K562 (cell line): ENCODE data around the gene TMEM243. TPM values are rescaled to one million over a fixed set of nuclear protein-coding genes. Genes with fewer than 3 reads are reported as not detected.

Experiments used
- ATAC-seq: fragments of 200-7000 bp; cut with Tn5 transposase; 3 replicates; pipeline ENCODE4 v1.9.1; 2020; ENCODE audit warnings: moderate library complexity
- BruUV-seq: library from RNA; stranded (reverse); fragments of 400-500 nt; replicated peaks from 2 replicates; lab custom pipeline; 2021; lab: Mats Ljungman, UMichigan
- CTCF ChIA-PET: fragments of 300-600 bp; formaldehyde crosslinking; extraction: SDS; loops from one replicate; lab custom pipeline; 2021; ENCODE audit warnings: low intra/inter-chr PET ratio; lab: Yijun Ruan, JAX
- POLR2A ChIA-PET: fragments of 300-600, 350-650 bp; sonication (Branson Sonifier 250); formaldehyde crosslinking; extraction: SDS; loops from one replicate; lab custom pipeline; 2021; ENCODE audit warnings: antibody characterized with exemption, inconsistent platforms; lab: Yijun Ruan, JAX
- DNase-seq, 4 experiments: peaks; one replicate each; pipeline versions ENCODE4 v3.0.0 to v3.0.0-alpha.2; 2011 to 2018; ENCODE audit warnings: low spot score in 3 of 4, mixed read lengths in 3 of 4; ENCODE audit errors: extremely low read depth in 1 of 4
- FAIRE-seq: peaks from 2 replicates; lab custom pipeline; 2011; peaks lifted over from hg19 to GRCh38; lab: Jason Lieb, UNC
- H2AFZ ChIP-seq: 2 replicates; pipeline ENCODE4 v1.6.0; 2011; ENCODE audit warnings: low read depth, low read length, control low read depth, inconsistent platforms
- H3K27ac ChIP-seq: fragments of 200-600 bp; 3 replicates; pipeline ENCODE4 v1.8.0; 2011; ENCODE audit warnings: low read depth, mild to moderate bottlenecking, control low read depth, inconsistent platforms, low read length, moderate library complexity, mixed read lengths; ENCODE audit errors: extremely low read depth
- H3K27me3 ChIP-seq, 2 experiments: fragments of 300-600 bp in 1 of 2; 2 replicates in 1 of 2; 3 replicates in 1 of 2; pipeline versions ENCODE4 v1.6.0 to v1.8.0; 2011; ENCODE audit warnings: inconsistent platforms in 2 of 2, low read length in 2 of 2, mild to moderate bottlenecking in 1 of 2, mixed read lengths in 1 of 2, moderate library complexity in 1 of 2; ENCODE audit not compliant: control insufficient read depth in 2 of 2, insufficient read depth in 2 of 2
- H3K36me3 ChIP-seq: fragments of 300-600 bp; 3 replicates; pipeline ENCODE4 v1.8.0; 2011; ENCODE audit warnings: mild to moderate bottlenecking, low read length, inconsistent platforms; ENCODE audit not compliant: control insufficient read depth, insufficient read depth
- H3K4me1 ChIP-seq, 2 experiments: fragments of 200-600 bp in 1 of 2; replicated peaks in 1 of 2; 2 replicates in 1 of 2; 3 replicates in 1 of 2; pipeline versions ENCODE4 v1.5.1 to v1.8.0; 2011; ENCODE audit warnings: inconsistent platforms in 2 of 2, low read length in 2 of 2, mild to moderate bottlenecking in 1 of 2, mixed read lengths in 1 of 2, moderate library complexity in 1 of 2; ENCODE audit not compliant: control insufficient read depth in 2 of 2, insufficient read depth in 2 of 2
- H3K4me2 ChIP-seq: 2 replicates; pipeline ENCODE4 v1.6.1; 2011; ENCODE audit warnings: low read length, control low read depth, inconsistent platforms, mixed read lengths; ENCODE audit not compliant: insufficient read depth
- H3K4me3 ChIP-seq: fragments of 200-600 bp; sonication (generic), shearing (Covaris generic); 2 replicates; pipeline ENCODE4 v1.5.1; 2016; ENCODE audit warnings: control low read depth, inconsistent platforms
- H3K79me2 ChIP-seq: fragments of 200-600 bp; 3 replicates; pipeline ENCODE4 v1.8.0; 2011; ENCODE audit warnings: low read length, inconsistent platforms; ENCODE audit not compliant: control insufficient read depth, insufficient read depth
- H3K9ac ChIP-seq, 2 experiments: 2 replicates each; pipeline versions ENCODE4 v1.6.0 to v1.6.1; 2011; ENCODE audit warnings: low read depth in 2 of 2, low read length in 2 of 2, control low read depth in 1 of 2, inconsistent platforms in 1 of 2, mild to moderate bottlenecking in 1 of 2, mixed read lengths in 1 of 2; ENCODE audit not compliant: insufficient read depth in 1 of 2
- H3K9me1 ChIP-seq: one replicate; pipeline ENCODE4 v1.6.0; 2011; ENCODE audit warnings: inconsistent platforms, mild to moderate bottlenecking, low read length, moderate library complexity; ENCODE audit not compliant: control insufficient read depth, insufficient read depth
- H3K9me3 ChIP-seq: replicated peaks from 2 replicates; pipeline ENCODE4 v1.5.1; 2011; ENCODE audit warnings: low read depth, low read length, inconsistent platforms; ENCODE audit not compliant: control insufficient read depth, insufficient read depth
- H4K20me1 ChIP-seq: replicated peaks from 2 replicates; pipeline ENCODE4 v1.6.1; 2011; ENCODE audit warnings: low read length, inconsistent platforms, mixed read lengths; ENCODE audit not compliant: control insufficient read depth, insufficient read depth
- POLR2AphosphoS2 ChIP-seq: IDR thresholded peaks from 2 replicates; pipeline ENCODE4 v1.6.1; 2012; ENCODE audit warnings: low read length, improper control_type of control experiment
- SOX6 ChIP-seq: fragments of 450-650 bp; IDR thresholded peaks from 2 replicates; pipeline ENCODE4 v1.6.1; 2014; ENCODE audit warnings: mild to moderate bottlenecking
- YY1 ChIP-seq, 3 experiments: IDR thresholded peaks; 2 replicates each; pipeline ENCODE4 v1.6.1; 2011; ENCODE audit warnings: low read length in 2 of 3, mild to moderate bottlenecking in 2 of 3, moderate library complexity in 2 of 3, borderline replicate concordance in 1 of 3, control low read depth in 1 of 3, low read depth in 1 of 3; ENCODE audit not compliant: insufficient read depth in 3 of 3, insufficient replicate concordance in 2 of 3, control insufficient read depth in 1 of 3, insufficient read length in 1 of 3; ENCODE audit errors: extremely low read depth in 1 of 3
- ZNF561 ChIP-seq: fragments of 450-650 bp; formaldehyde crosslinking; conservative IDR thresholded peaks from 2 replicates; pipeline ENCODE4 v1.4.0; 2020; ENCODE audit warnings: mild to moderate bottlenecking, moderate library complexity
- WGBS: fragments of 100-300 bp; shearing (Covaris generic); methylation state at CpG from one replicate; pipeline ENCODE4 v1.1.6; 2016; ENCODE audit warnings: low coverage, mixed read lengths; ENCODE audit not compliant: insufficient coverage; ENCODE audit errors: missing lambda C conversion rate; 5-methylcytosine and 5-hydroxymethylcytosine counted together
- in situ Hi-C: fragments of 300-500 bp; cut with MboI; formaldehyde crosslinking; loops from 4 replicates; pipeline ENCODE4 v1.15.0; 2018; ENCODE audit warnings: inconsistent platforms, mixed read lengths
- intact Hi-C: fragments of 100-400 bp; cut with micrococcal nuclease; formaldehyde crosslinking; loops from 2 replicates; pipeline ENCODE4 v1.14.2; 2022
- polyA plus RNA-seq, 8 experiments: library from polyadenylated mRNA; depleted of rRNA in 4 of 8; stranded (reverse) in 5 of 8; unstranded in 3 of 8; fragments of >200 nt; fragmentation: Nextera tagmentation in 2 of 8; fragmentation: Illumina TruSeq in 1 of 8; extraction: Ambion mirVana in 2 of 8; extraction: Trizol in 1 of 8; gene quantifications; 2 replicates each; pipeline versions ENCODE4 v1.2.1 to v1.2.3, GENCODE V29; 2011 to 2014; ENCODE audit warnings: inconsistent platforms in 1 of 8, missing spikeins in 1 of 8
- total RNA-seq, 7 experiments: library from RNA; depleted of rRNA in 6 of 7; stranded (reverse); fragments of >200 nt in 6 of 7; fragmentation: Illumina TruSeq in 2 of 7; extraction: Trizol in 2 of 7; gene quantifications; 2 replicates each; pipeline versions ENCODE4 v1.2.1 to v1.2.3, GENCODE V29; 2011 to 2021; ENCODE audit warnings: low replicate concordance in 1 of 7
- TF ChIP-seq, protein P1 (sequence below): fragments of 250-450 bp; sonication (Bioruptor Pico); IDR thresholded peaks from 2 replicates; pipeline ENCODE4 v1.5.0; 2020; ENCODE audit warnings: mild to moderate bottlenecking, borderline replicate concordance
- TF ChIP-seq, protein P2 (sequence below): fragments of 250-450 bp; sonication (Bioruptor Pico); IDR thresholded peaks from 2 replicates; pipeline ENCODE4 v1.5.0; 2022; ENCODE audit warnings: mild to moderate bottlenecking
- TF ChIP-seq, protein P3 (sequence below): sonication (generic); formaldehyde crosslinking; IDR thresholded peaks from 2 replicates; pipeline ENCODE4 v1.8.1; 2023; ENCODE audit warnings: mild to moderate bottlenecking, missing genetic modification reagents

Gene TMEM243
- total and polyA plus RNA-seq, 9 of the 15 experiments (the other 6 are each of a cell fraction or from before 2014, with no cell fraction given) = 3.9 to 8.6 (median 6.1) TPM

GRCh38 chr7:87220026-87220733 lies 648 bp upstream of the TMEM243 start (continued):
- no peak for TF ChIP-seq ZNF561
- TF ChIP-seq, all 486 proteins: peak for 36

- Histone ChIP-seq H3K4me3 (peak overlapping the region; percentile 61), H3K9ac (peak overlapping the region; percentile 38 to 88; a peak in 3 of 4 replicates), H3K4me2 (peak overlapping the region; percentile 81), H3K27ac (peak overlapping the region; percentile 9; the same call in 1 of the 3 replicates), H3K4me1 (peaks cover 11 to 18% of the 10 kb centered on the region in 2 experiments; a peak in 4 of 5 replicates), H3K36me3 (no peaks in the 10 kb centered on the region), H2AFZ (peak overlapping the region; percentile 93), H3K79me2 (no peaks in the 10 kb centered on the region), H4K20me1 (no peaks in the 10 kb centered on the region), H3K9me1 (no peaks in the 10 kb centered on the region), H3K9me3 (no peaks in the 10 kb centered on the region), H3K27me3 (peaks cover 24 to 29% of the 10 kb centered on the region in 2 experiments; a peak in 4 of 5 replicates)
- DNase-seq (peak; percentile 35 to 45 (median 42)), ATAC-seq (peak; percentile 57), FAIRE-seq (no peak)
- POLR2A ChIA-PET = interaction anchor here (1.0 kb wide), 1 partner anchor 12 kb away, joined by 3 read pairs; no protein-coding TSS in a partner anchor
- CTCF ChIA-PET = no interaction called here
- TSS peak; percentile 30 for BruUV-seq
- 17% methylated on average over 17 of the region's 17 CpGs for WGBS
- intact Hi-C loops (loop anchor here (2.0 to 10.0 kb wide), 2 partner anchors 66 to 656 kb away; partner anchors contain the start of genes DBF4, DMTF1 and SLC25A40), in situ Hi-C loops (no loop called here)
- TF ChIP-seq POLR2AphosphoS2 (no peak), SOX6 (no peak), YY1 (IDR thresholded peaks at IDR 0.05; ENCODE audit: borderline replicate concordance in 1 of 3, control insufficient read depth in 1 of 3, extremely low read depth in 1 of 3, insufficient read depth in 3 of 3, insufficient read length in 1 of 3, insufficient replicate concordance in 2 of 3, low read depth in 1 of 3, low read length in 2 of 3) (peak in 1 of 3 experiments; percentile 45)
- TF ChIP-seq, protein P1, sequence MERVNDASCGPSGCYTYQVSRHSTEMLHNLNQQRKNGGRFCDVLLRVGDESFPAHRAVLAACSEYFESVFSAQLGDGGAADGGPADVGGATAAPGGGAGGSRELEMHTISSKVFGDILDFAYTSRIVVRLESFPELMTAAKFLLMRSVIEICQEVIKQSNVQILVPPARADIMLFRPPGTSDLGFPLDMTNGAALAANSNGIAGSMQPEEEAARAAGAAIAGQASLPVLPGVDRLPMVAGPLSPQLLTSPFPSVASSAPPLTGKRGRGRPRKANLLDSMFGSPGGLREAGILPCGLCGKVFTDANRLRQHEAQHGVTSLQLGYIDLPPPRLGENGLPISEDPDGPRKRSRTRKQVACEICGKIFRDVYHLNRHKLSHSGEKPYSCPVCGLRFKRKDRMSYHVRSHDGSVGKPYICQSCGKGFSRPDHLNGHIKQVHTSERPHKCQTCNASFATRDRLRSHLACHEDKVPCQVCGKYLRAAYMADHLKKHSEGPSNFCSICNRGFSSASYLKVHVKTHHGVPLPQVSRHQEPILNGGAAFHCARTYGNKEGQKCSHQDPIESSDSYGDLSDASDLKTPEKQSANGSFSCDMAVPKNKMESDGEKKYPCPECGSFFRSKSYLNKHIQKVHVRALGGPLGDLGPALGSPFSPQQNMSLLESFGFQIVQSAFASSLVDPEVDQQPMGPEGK = no peak
- TF ChIP-seq, protein P2, sequence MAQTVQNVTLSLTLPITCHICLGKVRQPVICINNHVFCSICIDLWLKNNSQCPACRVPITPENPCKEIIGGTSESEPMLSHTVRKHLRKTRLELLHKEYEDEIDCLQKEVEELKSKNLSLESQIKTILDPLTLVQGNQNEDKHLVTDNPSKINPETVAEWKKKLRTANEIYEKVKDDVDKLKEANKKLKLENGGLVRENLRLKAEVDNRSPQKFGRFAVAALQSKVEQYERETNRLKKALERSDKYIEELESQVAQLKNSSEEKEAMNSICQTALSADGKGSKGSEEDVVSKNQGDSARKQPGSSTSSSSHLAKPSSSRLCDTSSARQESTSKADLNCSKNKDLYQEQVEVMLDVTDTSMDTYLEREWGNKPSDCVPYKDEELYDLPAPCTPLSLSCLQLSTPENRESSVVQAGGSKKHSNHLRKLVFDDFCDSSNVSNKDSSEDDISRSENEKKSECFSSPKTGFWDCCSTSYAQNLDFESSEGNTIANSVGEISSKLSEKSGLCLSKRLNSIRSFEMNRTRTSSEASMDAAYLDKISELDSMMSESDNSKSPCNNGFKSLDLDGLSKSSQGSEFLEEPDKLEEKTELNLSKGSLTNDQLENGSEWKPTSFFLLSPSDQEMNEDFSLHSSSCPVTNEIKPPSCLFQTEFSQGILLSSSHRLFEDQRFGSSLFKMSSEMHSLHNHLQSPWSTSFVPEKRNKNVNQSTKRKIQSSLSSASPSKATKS (CRISPR knock-in tag) = no peak
- TF ChIP-seq, protein P3, sequence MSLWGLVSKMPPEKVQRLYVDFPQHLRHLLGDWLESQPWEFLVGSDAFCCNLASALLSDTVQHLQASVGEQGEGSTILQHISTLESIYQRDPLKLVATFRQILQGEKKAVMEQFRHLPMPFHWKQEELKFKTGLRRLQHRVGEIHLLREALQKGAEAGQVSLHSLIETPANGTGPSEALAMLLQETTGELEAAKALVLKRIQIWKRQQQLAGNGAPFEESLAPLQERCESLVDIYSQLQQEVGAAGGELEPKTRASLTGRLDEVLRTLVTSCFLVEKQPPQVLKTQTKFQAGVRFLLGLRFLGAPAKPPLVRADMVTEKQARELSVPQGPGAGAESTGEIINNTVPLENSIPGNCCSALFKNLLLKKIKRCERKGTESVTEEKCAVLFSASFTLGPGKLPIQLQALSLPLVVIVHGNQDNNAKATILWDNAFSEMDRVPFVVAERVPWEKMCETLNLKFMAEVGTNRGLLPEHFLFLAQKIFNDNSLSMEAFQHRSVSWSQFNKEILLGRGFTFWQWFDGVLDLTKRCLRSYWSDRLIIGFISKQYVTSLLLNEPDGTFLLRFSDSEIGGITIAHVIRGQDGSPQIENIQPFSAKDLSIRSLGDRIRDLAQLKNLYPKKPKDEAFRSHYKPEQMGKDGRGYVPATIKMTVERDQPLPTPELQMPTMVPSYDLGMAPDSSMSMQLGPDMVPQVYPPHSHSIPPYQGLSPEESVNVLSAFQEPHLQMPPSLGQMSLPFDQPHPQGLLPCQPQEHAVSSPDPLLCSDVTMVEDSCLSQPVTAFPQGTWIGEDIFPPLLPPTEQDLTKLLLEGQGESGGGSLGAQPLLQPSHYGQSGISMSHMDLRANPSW (CRISPR knock-in tag) = 0 out of 2 replicates have a peak, but pooled peaks have one; percentile 30
Measured at GRCh38 chr7:87218796-87219544, 562 bp downstream of the TMEM243 start.
